Spleen (tissue), 7 donors: ENCODE measurements around the gene ETV7.

Source experiments
- CTCF ChIP-seq, 11 experiments: fragments of 200-600 bp in 7 of 11; fragments of 450-650 bp in 4 of 11; sonication (generic) in 4 of 11; IDR thresholded peaks in 8 of 11; conservative IDR thresholded peaks in 3 of 11; 1 replicate in 7 of 11; 2 replicates in 4 of 11; pipeline versions ENCODE4 v1.4.0 to v1.8.0; 2016 to 2021; ENCODE audit warnings: antibody characterized with exemption in 11 of 11, inconsistent platforms in 4 of 11, mild to moderate bottlenecking in 1 of 11
- POLR2A ChIP-seq, 3 donors: fragments of 450-650 bp; IDR thresholded peaks; one replicate each; pipeline ENCODE4 v1.5.1; 2017; ENCODE audit warnings: antibody characterized with exemption in 3 of 3, mild to moderate bottlenecking in 1 of 3
- donor health status: DM: no; HTN: no; CAD: no; lungs with moderate emphysema.
- donor health status: DM: no; HTN: no; CAD: no.
- donor health status: DM: no; HTN: no; CAD: no.

- TF ChIP-seq CTCF (IDR thresholded peaks at IDR 0.05 in 8 of 11, conservative IDR thresholded peaks at IDR 0.05 in 3 of 11) (no peak), POLR2A (IDR thresholded peaks at IDR 0.05) (no peak)
Measured at GRCh38 chr6:36331381-36331780, 56.1 kb downstream of the ETV7 start.
